HG02678 (cell line): ENCODE data around the gene LAG3.

Experiments used
- ATAC-seq: cut with Tn5 transposase; IDR thresholded peaks from one replicate; pipeline ENCODE4 v1.9.1; 2021; ENCODE audit warnings: mild to moderate bottlenecking, moderate library complexity; ENCODE audit not compliant: unreplicated experiment

Gene LAG3

DNA sequence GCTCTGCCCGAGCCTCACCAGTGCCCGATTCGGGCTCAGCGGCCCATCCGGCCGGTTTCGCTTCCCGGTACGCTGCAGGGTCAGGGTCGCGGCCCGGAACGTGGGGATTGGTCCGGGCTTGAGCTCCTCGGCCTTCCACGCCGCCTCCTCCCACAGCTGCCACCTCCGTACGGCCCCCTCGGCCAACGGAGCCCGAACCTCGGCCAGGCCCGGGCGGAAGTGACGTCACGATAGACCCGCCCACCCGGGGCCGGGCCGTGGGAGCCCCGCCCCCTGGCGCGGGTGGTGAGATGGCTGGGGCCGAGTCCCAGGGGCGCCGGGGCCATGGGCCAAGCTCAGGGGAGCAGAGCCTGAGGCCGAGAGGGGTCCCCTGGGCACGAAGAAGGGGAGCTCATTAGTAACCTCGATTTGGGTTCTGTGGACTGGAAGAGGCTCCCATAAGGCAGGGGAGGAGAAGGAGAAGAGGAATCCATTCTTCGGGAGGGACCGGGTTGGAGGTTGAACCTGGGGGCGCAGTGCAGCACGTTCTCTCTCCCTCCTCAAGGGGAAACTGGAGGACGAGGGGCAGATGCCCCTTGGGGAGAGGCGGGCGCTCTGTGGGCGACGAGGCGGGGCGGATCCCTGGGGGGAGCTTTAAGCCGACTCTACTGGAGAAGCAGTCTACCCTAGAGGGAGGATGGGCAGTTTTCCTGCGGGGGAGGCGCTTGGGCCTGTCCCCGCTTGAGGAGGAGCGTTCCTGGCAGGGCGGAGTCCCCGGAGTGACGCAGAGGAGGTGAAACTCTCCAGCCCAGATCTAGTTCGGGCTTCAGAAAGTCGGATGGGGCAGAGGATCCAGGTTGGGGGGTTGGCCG, 19.2 kb upstream of the LAG3 start, which contains the start of gene MLF2:
MLF2 (minus strand) TSS at position 221 of the 851 bp plus-strand sequence. CDS start 807 bp downstream, outside the sequence.
- ATAC-seq: peak; percentile 86

DNA sequence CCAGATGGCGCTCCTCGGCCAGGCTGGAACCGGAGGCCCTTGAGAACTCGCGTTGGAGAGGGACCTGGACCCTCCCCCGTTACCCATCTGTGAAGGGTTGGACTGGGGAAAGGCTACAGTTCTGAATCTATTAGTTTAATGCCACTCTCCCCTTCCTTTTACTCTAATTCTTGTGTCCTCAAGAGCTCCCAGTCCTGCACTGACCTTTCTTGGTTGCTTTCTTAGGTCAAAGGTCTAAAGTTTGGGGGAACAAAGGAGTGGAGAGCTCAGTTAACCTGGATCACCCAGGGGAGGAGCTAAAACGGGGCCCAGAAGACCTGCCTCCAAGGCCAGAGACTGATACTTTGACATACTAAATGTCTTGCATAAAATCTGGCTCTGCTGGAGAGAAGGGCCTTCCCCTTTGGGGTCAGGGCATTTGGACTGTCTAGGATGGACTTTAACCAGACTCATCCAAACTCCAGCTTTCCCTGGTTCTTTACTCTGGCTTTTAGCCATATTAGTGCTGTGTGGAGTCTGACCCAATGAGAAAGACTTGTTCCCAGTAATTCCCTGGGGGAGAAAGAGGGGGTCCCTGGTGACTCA, 18.5 kb upstream of the LAG3 start:
- no peak for ATAC-seq

- ATAC-seq: no peak
Observed at GRCh38 chr12:6754411-6754810, 17.9 kb upstream of the LAG3 start.

- ATAC-seq: no peak
Observed at GRCh38 chr12:6757028-6757690, 15.2 kb upstream of the LAG3 start.

DNA sequence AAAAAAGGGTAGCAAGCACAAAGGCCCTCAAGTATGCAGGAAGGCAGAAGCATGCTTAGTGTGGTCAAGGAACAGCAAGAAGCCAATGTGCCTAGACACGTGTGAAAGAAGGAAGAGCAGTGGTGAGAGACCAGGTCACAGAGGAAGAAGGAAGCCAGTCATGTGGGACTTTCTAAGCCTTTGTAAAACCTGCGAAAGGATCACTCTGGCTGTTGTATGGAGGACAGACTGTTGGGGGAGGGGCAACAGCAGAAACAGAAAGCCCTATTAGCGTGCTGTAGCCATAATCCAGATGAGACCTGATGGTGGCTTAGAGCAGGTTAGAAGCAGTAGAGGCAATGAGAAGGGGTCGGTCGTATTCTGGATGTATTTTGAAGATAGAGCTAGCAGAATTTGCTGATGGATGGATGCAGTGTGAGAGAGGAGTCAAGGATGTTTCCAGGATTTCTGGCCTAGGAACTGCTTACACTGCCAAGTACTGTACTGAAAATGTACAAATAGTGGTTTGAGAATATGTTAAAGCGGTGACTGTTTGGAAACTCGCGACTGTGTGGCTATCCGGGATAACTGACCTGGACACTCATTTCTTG, 13.7 kb upstream of the LAG3 start:
- no peak for ATAC-seq

DNA sequence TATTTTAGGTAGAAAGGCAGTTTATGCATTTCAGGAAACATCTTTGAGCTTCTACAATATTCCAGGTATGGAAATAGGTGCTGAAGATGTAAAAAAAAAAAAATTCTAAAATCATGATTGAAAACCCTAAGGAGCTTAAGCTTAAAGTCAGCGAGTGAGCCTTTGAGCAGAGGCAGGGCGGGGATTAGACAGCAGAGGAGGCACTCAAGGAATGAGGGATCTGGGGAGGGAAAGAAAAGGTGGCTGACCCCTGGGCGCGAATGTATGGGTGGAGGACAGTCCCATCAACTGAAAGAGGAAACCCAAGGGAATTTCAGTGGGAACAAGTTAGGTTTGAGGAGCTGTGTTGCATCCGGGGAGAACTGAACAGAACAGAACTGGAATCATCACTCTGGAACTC, 12.6 kb upstream of the LAG3 start:
- no peak for ATAC-seq

DNA sequence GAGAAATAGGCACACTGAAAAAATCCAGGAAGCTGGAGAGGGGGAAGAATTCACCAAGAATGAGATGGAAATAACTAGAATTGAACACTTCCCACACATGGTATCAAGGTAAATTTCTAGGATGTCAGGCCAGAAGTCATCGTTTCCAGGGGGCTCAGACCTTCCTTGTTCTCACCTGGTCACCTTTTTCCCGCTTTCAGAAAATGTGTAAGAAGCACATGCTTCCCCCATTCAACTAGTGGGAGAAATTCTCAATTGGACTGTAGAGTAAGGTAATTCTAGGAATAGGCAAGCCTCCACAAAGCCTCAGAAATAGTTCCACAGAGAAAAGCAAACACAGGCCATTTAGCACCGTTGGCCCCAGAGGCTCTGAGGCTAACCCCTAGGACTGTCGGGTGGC, 8.9 kb upstream of the LAG3 start:
- ATAC-seq: no peak

DNA sequence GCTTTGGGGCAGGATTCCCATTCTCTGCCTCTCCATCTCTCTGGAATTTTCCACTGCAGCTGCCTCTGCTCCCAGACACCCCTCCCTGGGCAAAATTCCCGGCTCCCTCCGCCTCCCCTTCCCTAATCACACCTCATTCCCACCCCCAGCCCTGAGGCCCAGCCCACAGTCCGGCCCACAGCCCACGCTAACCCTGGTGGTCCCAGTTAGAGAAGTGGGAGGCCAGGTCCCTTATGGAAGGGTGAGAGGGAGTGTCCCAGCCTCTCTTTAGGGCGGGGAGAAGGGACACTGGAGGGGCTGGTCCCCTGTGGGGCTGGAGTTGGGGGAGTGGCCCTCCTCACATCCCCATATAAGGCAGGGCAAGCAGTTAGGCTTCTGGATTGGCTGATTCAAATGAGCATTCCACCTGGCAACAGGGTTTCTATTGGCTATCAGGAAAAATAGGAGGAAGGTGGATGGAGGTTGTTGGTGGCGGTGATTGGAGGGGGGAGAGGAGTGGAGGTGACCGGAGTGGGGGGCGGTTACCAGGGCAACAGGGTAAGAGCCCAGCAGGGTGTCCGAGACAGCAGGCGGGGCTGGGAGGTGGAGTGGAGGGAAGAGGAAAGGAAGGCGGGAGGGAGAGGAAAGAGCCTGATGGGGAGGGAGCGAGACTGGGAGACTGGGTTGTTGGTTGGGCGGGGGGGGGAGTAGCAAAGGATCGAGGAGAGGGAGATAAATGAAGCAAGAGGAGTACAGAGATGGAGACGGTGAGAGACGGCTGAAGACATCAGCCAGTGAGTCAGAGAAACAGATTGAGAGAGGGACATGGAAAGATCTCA, 8.1 kb upstream of the LAG3 start:
- peak; percentile 83 for ATAC-seq

DNA sequence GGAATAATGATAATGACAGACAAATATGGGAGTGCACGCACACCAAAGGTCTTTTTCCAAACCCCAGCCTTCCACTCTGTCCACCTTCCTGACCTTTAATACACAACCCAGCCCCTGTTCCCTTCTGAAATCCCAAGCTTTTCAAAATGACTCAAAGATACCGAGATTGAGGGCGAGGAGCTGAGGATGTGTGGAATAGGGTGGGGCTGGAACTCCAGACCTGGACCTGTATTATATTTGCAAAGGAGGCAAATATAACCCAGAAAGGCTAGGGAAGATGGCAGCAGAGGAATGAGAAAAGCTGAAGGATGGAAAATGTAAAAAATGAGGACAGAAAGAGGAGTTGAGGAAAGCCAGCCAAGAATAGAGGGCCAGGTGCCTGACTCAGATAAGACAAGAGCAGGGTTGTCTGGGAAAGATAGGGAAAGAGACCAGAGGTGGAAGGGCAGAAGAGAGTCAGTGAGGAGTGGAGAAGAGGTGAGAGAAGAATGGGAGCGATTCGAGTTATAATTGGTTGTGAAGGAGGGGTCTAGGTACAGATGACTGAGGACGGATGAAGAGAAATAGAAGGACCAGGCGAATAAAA, 7.2 kb upstream of the LAG3 start:
- no peak for ATAC-seq

DNA sequence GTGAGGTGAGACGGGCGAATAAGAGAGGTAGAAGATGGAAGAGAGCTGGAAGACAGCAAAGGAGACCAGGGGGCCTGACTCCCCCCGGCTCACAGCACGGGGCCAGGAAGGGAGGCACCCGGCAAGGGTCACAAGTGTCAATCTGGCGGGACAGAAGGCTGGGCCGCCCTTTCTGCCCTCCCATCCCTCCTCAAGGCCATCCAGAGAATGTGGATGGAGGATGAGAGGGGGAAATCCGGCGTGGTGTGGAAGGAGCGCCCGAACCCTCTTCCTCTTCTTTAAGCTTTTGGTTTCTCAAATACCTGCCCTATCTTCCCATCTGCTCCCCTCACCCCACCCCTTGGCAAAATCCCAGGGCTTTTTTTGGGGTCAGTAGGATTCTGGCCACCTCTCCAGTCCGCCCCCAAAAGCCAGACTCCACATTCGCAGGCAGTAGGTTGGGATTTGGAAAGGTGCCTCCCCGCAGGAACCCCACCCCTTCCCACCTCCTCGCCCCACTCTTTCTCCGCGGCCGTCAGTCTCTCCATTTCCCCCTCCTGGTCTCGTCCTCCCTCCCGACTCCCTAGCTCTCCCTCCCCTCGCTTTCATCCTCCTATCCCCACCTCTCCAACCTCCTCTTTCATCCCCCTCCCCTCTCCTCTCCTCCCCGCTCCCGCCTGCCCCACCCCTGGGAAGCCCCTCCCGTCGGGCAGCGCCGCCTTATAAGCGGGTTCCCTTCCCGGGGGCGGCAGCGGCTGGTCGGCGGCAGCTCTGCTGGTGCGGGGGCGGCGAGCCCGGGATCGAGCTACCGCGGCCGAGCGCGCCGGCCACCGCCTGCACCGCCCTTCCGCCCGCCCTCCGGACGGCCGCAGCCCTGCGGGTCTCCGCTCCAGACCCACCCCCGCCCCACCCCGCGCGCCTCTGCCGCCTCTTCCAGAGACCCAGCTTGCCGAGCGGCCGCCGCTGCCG, 6.4 kb upstream of the LAG3 start, which contains the start of gene PTMS:
PTMS (plus strand) TSS at position 730 of the 948 bp plus-strand sequence. CDS start 343 bp downstream, outside the sequence.
- ATAC-seq: peak; percentile 19

- ATAC-seq: peak; percentile 52
Observed at GRCh38 chr12:6766651-6767349, 5.5 kb upstream of the LAG3 start.

DNA sequence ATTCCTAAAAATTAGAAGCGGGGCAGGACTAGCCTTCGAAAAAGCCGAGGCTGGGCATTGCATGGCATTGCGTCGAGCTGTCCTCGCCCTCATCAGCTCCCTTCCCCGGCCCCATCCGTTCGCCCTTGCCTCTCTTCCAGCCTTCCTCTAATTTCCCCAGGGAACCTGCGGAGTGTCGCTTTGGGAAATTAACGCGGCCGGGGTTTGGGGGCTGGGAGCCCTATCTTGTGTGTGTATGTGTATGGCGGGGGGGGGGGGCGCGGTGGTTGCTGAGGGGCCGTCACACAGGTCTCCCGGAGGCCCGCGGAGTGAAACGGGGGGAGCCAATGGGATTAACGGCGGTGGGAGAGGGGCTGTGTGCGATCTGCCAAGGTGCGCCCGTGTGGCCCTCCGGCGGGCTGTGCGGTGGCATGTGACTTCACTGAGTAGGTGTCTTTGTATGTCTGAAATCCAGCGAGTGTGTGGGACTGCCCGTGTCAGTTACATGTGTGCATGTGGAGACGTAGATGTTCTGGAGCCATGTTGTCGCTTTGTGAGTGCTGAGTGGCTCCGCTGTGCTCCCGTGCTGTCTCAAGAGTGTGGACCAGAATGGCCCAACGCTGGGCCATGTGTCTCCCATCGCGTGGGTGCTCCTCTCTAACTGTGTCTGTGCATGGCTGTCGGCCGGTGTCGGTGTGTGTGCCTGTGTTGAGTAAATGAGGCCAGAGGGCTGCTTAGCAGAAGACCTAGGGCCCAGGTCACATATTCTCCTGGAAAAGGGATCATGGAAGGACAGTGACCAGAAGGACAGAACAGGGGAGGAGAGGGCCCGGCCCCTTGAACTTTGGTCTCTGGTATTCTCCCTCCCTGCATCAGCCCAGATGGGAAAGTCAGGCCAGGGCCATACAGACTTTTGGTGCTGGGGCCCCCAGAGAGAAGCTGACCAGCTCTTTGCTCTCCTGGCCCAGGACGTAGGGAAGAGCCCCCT, 4.7 kb upstream of the LAG3 start:
- ATAC-seq: no peak

- ATAC-seq: no peak
Observed at GRCh38 chr12:6768437-6768914, 3.8 kb upstream of the LAG3 start.

- ATAC-seq: no peak
Observed at GRCh38 chr12:6768990-6769389, 3.3 kb upstream of the LAG3 start.

DNA sequence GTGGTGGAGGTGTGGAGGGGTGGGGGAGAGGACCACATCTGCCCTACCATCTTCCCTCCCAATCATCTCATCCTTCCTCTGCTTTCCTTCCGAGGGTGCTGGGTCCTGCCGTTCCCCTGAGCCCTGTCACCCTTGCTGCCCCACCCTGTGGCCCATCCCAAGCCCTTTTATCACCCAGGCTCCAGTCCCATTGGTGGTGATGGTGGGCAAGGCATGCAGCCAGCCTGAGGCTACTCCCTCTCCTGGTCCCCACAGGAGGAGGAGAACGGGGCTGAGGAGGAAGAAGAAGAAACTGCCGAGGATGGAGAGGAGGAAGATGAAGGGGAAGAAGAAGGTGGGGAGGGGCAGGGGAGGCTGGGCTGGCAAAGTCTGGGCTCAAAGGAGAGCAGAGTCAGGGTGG, 2.7 kb upstream of the LAG3 start:
- no peak for ATAC-seq

DNA sequence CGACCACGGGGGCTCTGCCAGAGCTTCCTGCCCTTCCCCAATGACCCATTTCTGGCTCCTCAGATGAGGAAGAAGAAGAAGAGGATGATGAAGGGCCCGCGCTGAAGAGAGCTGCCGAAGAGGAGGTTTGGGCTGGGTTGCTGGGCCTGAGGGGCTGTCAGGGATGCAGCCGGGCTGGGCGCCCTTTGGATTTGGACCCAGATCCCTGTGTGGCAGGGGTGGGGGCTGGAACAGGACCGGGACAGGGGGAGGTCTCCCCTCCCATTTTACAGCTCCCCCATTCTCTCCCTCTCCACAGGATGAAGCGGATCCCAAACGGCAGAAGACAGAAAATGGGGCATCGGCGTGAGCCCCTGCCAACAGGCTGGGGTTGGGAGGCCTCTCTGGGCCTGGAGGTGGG, 2.2 kb upstream of the LAG3 start:
- ATAC-seq: no peak

DNA sequence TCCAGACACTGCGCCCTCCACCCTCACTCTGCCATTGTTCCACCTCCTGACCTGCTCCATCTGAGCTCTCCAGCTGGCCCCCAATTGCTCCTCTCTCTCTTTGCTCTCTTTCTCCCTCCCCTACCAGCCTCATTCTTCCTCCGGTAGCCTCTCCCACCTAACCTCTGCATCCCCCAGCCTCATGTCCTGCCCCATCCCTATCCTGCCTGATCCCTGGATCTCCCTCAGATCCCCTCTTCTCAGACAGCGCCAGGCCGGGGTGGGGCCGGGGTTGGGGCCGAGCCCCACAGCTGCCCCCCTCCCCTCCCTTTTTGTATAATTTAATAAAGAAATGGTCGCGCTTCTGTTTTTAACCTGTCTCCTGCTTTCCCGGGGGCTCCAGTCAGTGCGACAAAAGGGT, 1.7 kb upstream of the LAG3 start:
- ATAC-seq: no peak
